PFSK-1 (cell line): Measurements from ENCODE around the gene CD40LG.

Experiments used
- POLR2AphosphoS5 ChIP-seq: IDR thresholded peaks from 2 replicates; pipeline ENCODE4 v1.6.1; 2012; ENCODE audit warnings: low read depth, mild to moderate bottlenecking, control low read depth, low read length, moderate library complexity
- REST ChIP-seq, 2 experiments: IDR thresholded peaks; 2 replicates each; pipeline versions ENCODE4 v1.6.1 to v1.8.0; 2011 to 2012; ENCODE audit warnings: low read depth in 2 of 2, low read length in 2 of 2, control low read depth in 1 of 2, inconsistent platforms in 1 of 2, mild to moderate bottlenecking in 1 of 2, moderate library complexity in 1 of 2; ENCODE audit not compliant: insufficient read depth in 1 of 2

GRCh38 chrX:136662976-136663375 lies 15.0 kb downstream of the CD40LG start:
- no peak for TF ChIP-seq REST (IDR thresholded peaks at IDR 0.05; ENCODE audit: insufficient read depth in 1 of 2, low read depth in 2 of 2, low read length in 2 of 2)
- TF ChIP-seq POLR2AphosphoS5: no peak
